Muscle of leg (tissue), 11 donors: ENCODE measurements around the gene CCDC152. TPM values are rescaled to one million over a fixed set of nuclear protein-coding genes. Genes with fewer than 3 reads are reported as not detected.
"Not testable (repeated sequence)": the region's sequence is repeated elsewhere in the genome, so short reads cannot be mapped to it uniquely, and the experiment has no call there.

ENCODE experiments used
- DNase-seq: peaks from one replicate; pipeline ENCODE4 v3.0.0; 2013
- H3K27ac ChIP-seq: one replicate; pipeline ENCODE4 v1.5.1; 2013; ENCODE audit warnings: mild to moderate bottlenecking, low read length, control low read depth
- H3K27me3 ChIP-seq: one replicate; pipeline ENCODE4 v1.6.1; 2013; ENCODE audit warnings: low read length; ENCODE audit not compliant: control insufficient read depth, insufficient read depth
- H3K36me3 ChIP-seq: one replicate; pipeline ENCODE4 v1.6.1; 2013; ENCODE audit warnings: low read length; ENCODE audit not compliant: control insufficient read depth, insufficient read depth
- H3K4me1 ChIP-seq: one replicate; pipeline ENCODE4 v1.6.1; 2013; ENCODE audit warnings: low read length; ENCODE audit not compliant: control insufficient read depth, insufficient read depth
- H3K4me3 ChIP-seq: one replicate; pipeline ENCODE4 v1.5.1; 2013; ENCODE audit warnings: low read length, control low read depth
- H3K9me3 ChIP-seq: replicated peaks from 2 replicates; pipeline ENCODE4 v1.6.1; 2013; ENCODE audit warnings: low read depth, low read length; ENCODE audit not compliant: control insufficient read depth
- WGBS: methylation state at CpG from one replicate; pipeline ENCODE4 v1.1.5; 2013; ENCODE audit warnings: missing lambda C conversion rate; ENCODE audit not compliant: insufficient coverage; 5-methylcytosine and 5-hydroxymethylcytosine counted together
- polyA plus RNA-seq, 8 donors: library from polyadenylated mRNA; unstranded; fragments of 120-200 nt; gene quantifications; one replicate each; pipeline versions ENCODE4 v1.2.1 to v1.2.3, GENCODE V29; 2013; ENCODE audit warnings: inconsistent platforms in 1 of 8, low replicate concordance in 1 of 8; ENCODE audit not compliant: insufficient read length in 8 of 8, insufficient read depth in 1 of 8
- total RNA-seq: library from RNA; stranded (reverse); fragments of 120-200 nt; gene quantifications from one replicate; pipeline ENCODE4 v1.2.4, GENCODE V29; 2013

Gene CCDC152
- total and polyA plus RNA-seq, 9 donors, result 1.3 to 5.7 (median 4.6) TPM

DNA sequence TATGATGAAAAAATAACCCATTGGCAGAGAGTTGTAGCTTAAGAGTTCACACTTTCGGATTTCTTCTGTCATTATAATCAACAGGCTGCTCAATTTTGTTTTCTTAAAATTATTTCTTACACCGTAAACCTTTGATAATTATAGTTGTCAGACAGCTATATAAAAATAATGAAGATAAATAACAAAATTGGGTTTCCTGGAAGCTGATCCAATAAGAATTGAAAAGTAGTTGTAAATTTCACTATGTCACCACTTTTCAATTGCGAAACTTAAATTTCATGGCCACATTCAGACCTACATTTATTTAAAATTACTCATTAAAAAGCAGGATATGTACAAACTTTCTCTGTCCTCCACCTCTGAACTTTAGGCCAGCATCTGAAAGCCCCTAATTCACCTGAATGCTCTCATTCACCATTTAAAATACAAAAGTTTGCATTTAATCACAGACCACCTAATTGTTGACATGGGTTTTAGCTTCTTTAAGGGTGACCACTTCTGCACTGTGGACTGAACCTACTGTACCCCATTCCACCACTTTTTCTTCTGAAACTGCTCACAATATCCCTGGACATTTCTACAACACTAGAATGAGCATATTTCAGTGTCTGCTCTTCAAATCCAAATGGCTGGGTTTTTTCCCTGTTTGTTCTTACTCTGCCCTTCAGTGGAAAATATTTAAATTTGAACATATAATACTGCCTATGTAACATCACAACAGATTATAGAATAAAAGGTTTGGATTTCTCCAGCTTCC lies 54.4 kb downstream of the CCDC152 start:
- WGBS, result no CpG with 5 or more reads among the region's 3 CpGs
- H3K36me3 ChIP-seq, result no peaks in the 10 kb centered on the region
- peak overlapping the region; percentile 75 for H3K27ac ChIP-seq
- DNase-seq, result no peak
- H3K4me3 ChIP-seq, result peak overlapping the region; percentile 44
- no peaks in the 10 kb centered on the region for H3K27me3 ChIP-seq
- no peaks in the 10 kb centered on the region for H3K4me1 ChIP-seq
- H3K9me3 ChIP-seq, result no peaks in the 10 kb centered on the region

DNA sequence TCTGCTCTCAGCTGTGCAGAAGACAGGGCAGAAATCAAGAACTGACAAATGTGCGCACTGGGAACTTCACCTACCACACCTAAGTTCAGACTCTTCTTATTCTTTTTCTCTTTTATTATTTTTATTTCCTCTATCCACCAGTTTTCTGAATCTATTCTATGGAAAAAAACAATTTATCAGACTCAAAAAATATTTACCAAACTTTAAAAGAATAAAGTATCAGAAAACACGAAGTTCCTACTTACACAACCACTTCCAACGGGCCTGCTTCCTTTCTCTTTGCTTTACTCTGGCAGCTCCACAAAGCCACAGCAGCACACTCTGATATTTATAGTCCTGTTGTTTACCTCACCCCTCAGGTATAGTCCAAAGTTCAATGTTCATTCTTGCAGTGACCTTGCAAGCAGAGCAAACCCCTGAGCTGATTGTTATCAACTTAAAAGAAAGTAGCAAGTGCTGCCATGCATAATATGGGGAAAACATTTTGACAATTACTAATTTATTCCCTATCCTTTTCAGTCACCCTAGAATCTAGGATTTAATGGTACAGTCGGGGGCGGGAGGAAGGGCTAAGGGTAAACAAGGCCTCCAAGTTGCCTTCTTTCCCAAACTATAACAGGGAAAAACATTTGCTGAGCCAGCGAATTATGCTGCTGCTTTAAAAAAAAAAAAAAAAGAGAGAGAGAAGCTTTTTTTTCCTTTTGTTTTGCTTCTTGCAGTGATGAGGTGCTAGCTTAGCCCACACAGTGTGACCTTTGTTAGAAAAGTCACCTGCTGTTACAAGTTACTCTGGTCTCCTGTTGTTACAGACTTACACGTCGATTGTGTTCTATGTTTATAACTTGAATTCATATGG lies 55.2 kb downstream of the CCDC152 start, which contains the start of gene SELENOP:
TSS of gene SELENOP (minus strand) at position 302 of the 856 bp plus-strand sequence. CDS start 3,539 bp downstream, outside the sequence.
- 25% methylated on average over 3 of the region's 8 CpGs for WGBS
- Histone ChIP-seq H3K4me3 (peak within 1 kb of the TSS; percentile 44), H3K4me1 (no peaks in the 10 kb centered on the region)

DNA sequence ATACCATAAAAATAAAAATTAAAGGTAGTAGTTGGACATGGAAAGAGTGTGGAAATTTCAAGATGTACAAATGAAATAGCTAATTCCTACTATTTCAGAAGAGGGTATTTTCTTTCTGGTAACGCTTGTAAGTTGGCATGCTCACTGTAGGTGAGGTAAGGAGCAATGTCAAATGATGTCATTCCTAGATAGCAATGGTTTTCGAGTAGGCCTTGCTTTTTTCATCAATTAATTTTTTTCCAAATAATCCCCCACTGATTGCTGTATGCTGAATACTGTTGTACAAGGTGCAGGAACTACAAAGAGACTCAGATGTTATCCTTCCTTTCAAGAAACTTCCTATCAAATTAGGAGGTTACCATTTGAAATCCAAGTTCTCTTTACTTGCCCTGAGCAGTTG lies 56.0 kb downstream of the CCDC152 start:
- H3K36me3 ChIP-seq, result no peaks in the 10 kb centered on the region
- peak overlapping the region; percentile 75 for H3K27ac ChIP-seq
- no peak for DNase-seq
- no peaks in the 10 kb centered on the region for H3K9me3 ChIP-seq
- no peaks in the 10 kb centered on the region for H3K4me1 ChIP-seq
- WGBS, result no CpG with 5 or more reads among the region's 2 CpGs
- H3K27me3 ChIP-seq, result no peaks in the 10 kb centered on the region
- H3K4me3 ChIP-seq, result no peak overlapping the region

More for the DNA sequence above, 55.2 kb downstream of the CCDC152 start, which contains the start of gene SELENOP:
- Histone ChIP-seq H3K27ac (peak within 1 kb of the TSS; percentile 75), H3K27me3 (no peaks in the 10 kb centered on the region), H3K36me3 (no peaks in the 10 kb centered on the region), H3K9me3 (no peaks in the 10 kb centered on the region)
- DNase-seq, result peak; percentile 97

DNA sequence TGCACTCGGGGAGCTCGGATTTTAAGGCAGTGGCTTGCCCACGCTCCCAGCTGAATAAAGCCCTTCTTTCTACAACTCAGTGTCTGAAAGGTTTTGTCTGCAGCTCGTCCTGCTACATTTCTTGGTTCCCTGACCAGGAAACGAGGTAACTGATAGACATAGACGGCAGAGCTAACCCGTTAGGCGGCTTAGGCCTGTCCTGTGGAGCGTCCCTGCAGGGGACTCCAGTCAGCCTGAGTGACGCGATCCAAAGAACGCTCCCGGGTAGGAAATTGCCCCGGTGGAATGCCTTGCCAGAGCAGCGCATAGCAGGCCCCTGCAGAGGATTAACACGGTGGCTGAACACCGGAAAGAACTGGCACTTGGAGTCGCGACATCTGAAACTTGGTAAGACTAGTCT lies 56.9 kb downstream of the CCDC152 start:
- no peak overlapping the region for H3K4me3 ChIP-seq
- H3K9me3 ChIP-seq, result no peaks in the 10 kb centered on the region
- no peaks in the 10 kb centered on the region for H3K4me1 ChIP-seq
- DNase-seq, result no peak
- H3K27ac ChIP-seq, result no peak overlapping the region
- 50% methylated on average over 17 of the region's 19 CpGs for WGBS
- no peaks in the 10 kb centered on the region for H3K36me3 ChIP-seq
- H3K27me3 ChIP-seq, result no peaks in the 10 kb centered on the region

DNA sequence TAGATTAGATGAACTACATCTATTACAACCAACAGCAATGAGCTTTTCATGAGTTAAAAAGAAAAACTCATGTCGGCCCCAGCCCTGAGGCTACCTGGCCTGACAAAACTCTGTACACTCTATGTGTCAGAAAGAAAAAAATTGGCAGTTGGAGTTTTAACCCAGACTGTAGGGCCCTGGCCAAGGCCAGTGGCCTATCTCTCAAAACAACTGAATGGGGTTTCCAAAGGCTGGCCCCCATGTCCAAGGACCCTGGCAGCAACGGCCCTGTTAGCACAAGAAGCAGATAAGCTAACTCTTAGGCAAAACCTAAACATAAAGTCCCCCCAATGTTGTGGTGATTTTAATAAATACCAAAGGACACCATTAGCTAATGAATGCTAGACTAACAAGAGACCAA lies 59.9 kb downstream of the CCDC152 start:
- not testable (repeated sequence) for DNase-seq, H3K4me1 ChIP-seq, H3K4me3 ChIP-seq, H3K27ac ChIP-seq, H3K36me3 ChIP-seq, H3K9me3 ChIP-seq, H3K27me3 ChIP-seq
- no CpG with 5 or more reads among the region's 2 CpGs for WGBS

DNA sequence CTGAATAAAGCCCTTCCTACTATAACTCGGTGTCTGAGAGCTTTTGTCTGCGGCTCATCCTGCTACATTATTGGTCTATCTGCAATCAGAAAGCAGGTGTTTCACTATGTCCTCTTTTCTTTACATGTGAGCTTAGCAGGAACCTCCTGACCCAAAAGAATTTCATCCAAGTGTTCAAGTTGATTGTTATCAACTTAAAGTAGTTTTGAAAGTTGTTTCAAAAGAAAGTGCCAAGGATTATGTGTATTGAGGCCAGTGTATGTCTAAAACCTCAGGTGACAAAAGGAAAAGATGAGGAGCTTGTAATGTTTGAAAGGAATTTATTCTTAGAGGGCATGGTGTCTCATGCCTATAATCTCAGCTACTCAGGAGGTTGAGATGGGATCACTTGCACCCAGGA lies 63.1 kb downstream of the CCDC152 start:
- Histone ChIP-seq H3K4me3 (no peak overlapping the region), H3K36me3 (no peaks in the 10 kb centered on the region), H3K4me1 (no peaks in the 10 kb centered on the region), H3K27ac (no peak overlapping the region), H3K9me3 (no peaks in the 10 kb centered on the region), H3K27me3 (no peaks in the 10 kb centered on the region)
- 80% methylated on average over 1 of the region's 2 CpGs for WGBS
- DNase-seq, result no peak

DNA sequence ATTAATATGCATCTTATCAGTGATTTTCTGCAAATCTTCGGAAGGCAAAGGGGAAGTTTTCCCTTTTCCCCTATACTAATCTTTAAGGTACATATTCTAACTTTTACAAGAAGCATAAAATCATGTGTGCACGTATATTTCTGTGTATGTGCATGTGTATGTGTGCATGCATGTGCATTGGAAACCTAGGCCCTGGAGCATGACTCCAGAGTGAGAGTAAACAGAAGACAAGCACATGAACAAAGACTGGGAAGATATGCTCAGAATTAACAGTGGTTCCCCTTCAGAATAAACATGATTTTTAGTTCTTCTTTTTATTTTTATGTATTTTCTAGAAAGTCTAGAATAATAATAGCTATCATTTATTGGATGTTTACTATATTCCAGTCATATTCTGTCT lies 65.9 kb downstream of the CCDC152 start:
- H3K9me3 ChIP-seq, result no peaks in the 10 kb centered on the region
- no peaks in the 10 kb centered on the region for H3K4me1 ChIP-seq
- no CpG with 5 or more reads among the region's 2 CpGs for WGBS
- H3K27ac ChIP-seq, result no peak overlapping the region
- H3K27me3 ChIP-seq, result no peaks in the 10 kb centered on the region
- DNase-seq, result no peak
- no peaks in the 10 kb centered on the region for H3K36me3 ChIP-seq
- H3K4me3 ChIP-seq, result no peak overlapping the region

DNA sequence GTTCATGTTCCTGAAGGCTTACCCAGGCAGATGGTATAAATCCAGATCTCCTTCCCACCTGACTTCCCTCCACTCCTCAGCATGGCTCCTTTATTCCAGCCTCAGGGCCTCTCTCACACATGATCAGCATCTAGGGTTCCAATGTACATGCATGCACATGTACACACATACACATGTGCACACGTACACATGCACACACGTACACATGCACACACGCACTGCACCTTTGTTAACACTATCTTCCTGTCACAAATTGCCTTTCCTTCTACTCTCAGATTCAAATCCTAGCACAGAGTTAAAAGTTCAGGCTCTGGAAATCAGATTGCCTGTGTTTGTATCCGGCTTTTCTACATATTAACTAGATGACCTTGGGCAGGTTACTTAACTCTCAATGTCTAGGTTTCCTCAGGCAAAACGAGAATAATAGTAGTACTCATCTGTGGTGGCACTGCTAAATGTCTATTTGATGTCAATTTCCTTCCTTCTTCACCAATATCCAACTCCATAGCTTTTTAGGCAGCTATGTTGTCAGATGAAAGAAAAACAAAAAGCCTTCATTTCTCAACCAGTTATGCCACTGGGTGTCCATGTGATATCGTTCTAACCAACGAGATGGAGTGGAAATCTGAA lies 67.8 kb downstream of the CCDC152 start:
- no peak overlapping the region for H3K4me3 ChIP-seq
- no peak for DNase-seq
- H3K9me3 ChIP-seq, result no peaks in the 10 kb centered on the region
- whole genome bisulfite sequencing, result 92% methylated on average over 3 of the region's 7 CpGs
- H3K36me3 ChIP-seq, result no peaks in the 10 kb centered on the region
- no peak overlapping the region for H3K27ac ChIP-seq
- H3K27me3 ChIP-seq, result no peaks in the 10 kb centered on the region
- no peaks in the 10 kb centered on the region for H3K4me1 ChIP-seq

DNA sequence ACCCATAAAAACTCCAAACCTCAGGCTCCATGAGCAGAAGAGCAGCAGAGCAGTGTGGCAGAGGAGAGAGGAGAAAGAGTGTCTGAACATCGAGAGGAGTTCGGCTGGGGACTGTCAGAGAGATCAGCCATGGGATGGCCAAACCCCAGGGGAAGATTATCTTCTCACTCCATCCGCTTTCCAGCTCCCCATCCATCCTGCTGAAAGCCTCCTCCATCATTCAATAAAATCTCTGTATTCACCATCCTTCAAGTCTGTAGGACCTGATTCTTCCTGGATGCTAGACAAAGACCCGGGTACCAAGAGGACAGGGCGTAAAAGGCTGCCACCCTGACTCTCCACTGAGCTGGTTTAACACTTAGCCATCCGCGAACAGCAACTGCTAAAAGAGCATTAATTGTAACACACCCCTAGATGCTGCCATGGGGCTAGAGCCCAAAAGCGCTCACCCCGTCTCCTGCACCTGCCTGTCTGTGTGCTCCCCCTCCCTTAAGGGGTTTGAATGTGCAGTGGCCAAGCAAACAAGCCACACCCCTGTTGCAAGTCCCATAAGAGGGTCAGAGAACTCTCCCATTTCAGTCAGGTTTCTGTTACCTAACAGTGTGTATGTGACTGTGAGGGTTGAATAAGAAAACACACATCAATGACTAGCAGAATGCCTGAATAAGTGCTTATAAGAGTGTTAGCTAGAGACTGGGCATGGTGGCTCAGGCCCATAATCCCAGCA lies 69.0 kb downstream of the CCDC152 start:
- no peaks in the 10 kb centered on the region for H3K36me3 ChIP-seq
- H3K4me3 ChIP-seq, result no peak overlapping the region
- 59% methylated on average over 3 of the region's 9 CpGs for WGBS
- no peak overlapping the region for H3K27ac ChIP-seq
- H3K4me1 ChIP-seq, result no peaks in the 10 kb centered on the region
- no peaks in the 10 kb centered on the region for H3K9me3 ChIP-seq
- DNase-seq, result no peak
- no peaks in the 10 kb centered on the region for H3K27me3 ChIP-seq
